NCI-H82 treated with DMSO at 0.1 percent for 48 hours (cell line): Measurements from ENCODE around the gene MAD2L1BP.
A peak's percentile ranks its signal among the peaks of the same experiment; 100 is the strongest.

Source experiments
- DNase-seq: peaks from one replicate; lab custom pipeline; 2025; ENCODE audit not compliant: unreplicated experiment; lab: John Stamatoyannopoulos, UW

MAD2L1BP gene

DNA sequence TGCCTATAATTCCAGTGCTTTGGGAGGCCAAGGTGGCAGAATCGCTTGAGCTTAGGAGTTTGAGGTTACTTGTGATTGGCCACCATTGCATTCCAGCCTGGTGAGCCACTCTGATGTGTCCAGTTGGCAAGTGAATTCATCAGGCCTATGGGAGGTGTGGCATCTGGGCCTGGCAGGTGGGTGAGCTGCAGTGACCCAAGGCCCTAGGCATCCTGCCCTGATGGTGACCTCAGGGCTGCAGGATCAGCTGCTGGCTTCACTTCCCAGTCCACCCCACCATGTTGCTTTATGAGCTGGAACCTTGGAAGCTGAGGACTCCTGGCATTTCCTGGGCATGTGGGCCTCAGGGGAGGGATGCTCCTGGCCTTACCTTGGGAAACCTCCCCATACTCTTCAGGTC lies 29.7 kb downstream of the MAD2L1BP start:
- DNase-seq, result no peak

DNA sequence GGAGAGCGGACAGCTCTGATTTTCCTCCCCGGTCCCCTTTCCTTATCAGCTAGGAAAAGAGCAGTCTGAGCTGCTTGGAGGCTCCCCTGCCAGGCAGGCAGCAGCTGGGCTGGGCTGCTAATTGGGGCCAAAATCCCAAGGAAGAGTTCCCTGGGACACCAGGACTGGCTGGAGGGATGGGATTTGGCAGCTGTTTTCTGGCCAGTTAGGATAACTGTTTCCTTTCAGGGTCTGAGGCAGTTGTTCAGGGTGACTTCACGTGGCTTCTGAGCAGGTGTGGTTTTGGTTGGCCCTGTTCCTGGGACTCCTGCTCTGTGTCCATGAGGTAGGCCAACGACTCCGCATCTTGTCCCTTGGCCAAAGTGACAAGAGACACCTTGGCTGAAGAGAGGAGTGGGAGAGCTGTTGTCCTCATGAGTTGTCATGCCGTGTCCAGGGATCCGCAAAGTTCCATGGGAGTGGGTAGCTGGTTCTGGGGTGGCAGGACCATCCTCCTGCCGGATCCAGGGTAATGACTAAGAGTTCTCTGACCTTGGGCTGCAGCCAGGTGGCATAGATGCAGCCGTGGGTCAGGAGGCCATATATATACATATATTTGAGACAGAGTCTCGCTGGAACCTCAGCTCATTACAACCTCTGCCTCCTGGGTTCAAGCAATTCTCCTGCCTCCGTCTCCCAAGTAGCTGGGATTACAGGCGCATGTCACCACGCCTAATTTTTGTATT lies 30.7 kb downstream of the MAD2L1BP start:
- no peak for DNase-seq

DNA sequence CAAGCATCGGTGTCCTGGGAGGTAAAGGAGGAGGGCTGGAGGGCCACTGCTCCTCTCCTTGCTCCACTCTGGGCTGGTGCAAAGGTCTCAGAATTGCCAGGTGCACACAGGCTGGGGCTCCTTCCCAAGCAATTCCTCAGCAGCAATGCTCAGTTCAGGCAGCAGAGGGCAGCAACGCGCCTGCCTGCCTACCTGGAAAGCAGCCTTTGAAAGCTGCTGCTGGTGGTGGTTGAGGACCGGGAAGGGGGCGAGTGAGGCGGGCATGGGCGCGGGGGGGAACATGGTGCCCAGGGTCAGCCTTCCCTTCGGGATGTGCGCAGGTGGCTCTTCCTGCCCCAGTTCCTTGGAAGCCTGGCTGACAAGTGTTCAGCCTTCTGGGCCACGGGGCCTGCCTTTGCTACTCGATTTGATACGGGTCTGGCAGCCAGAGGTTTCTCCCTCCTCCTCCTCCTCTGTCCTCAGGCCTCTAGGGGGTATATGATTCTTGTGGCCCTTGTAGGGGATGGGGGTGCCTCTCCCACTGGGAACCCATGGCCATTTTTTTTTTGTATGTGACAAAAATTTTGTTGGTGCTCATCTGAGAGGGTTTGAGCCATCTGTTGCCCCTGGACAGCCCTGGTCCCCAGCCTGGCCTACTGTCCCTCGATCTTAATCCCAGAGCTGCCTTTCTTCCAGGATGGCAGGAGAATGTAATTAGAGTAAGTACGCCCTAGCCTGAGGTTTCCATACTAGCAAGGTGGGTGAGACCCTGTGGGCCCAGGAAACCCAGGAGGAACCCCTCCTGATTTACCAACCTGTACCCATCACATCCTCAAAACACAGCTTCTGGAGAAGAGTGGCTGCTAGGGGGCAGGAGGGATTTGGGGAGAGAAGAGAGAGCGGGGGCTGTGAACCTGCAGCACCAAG lies 31.9 kb downstream of the MAD2L1BP start:
- DNase-seq, result peak; percentile 39

DNA sequence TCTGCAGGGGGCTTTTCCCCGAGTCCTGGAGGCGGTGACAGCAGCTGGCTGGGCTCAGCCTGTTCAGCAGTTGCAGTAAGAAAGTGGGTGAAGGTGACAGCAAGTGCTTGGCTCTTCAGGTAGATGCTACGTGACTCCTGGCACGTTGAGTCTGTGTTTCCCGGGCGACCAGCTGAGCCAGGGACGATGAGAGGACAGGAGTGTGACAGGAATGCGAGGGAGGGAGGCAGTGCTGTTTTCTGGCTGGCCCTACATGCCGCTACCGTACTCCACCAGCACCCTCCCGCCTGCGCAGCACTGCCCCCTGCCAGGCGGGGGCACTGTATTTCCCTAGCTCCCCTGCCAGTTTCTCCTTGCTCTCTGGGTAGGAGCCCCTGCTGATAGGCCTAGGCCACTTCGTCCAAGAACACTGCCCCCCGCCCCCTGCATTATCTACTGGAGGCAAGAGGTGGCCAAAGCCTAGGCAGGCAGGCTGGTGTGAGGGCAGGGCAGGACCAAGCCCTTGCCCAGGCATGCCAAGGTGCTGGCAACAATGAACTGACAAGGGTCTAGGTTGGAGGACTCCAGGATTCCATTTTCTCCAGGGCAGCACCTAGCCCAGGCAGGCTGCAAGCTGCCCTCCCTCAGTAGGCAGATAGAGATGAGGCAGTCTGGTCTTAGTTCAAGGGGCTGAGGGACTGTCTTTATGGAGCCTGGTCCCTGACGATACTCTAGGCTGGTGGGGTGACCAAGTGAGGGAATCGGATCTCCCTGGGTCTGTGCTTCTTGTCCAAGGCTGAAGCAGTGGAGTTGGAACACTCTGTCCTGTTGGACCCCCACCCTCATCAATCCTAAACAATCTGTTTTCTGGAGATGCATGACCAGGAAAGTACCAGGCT lies 32.8 kb downstream of the MAD2L1BP start:
- DNase-seq, result peak; percentile 57

DNA sequence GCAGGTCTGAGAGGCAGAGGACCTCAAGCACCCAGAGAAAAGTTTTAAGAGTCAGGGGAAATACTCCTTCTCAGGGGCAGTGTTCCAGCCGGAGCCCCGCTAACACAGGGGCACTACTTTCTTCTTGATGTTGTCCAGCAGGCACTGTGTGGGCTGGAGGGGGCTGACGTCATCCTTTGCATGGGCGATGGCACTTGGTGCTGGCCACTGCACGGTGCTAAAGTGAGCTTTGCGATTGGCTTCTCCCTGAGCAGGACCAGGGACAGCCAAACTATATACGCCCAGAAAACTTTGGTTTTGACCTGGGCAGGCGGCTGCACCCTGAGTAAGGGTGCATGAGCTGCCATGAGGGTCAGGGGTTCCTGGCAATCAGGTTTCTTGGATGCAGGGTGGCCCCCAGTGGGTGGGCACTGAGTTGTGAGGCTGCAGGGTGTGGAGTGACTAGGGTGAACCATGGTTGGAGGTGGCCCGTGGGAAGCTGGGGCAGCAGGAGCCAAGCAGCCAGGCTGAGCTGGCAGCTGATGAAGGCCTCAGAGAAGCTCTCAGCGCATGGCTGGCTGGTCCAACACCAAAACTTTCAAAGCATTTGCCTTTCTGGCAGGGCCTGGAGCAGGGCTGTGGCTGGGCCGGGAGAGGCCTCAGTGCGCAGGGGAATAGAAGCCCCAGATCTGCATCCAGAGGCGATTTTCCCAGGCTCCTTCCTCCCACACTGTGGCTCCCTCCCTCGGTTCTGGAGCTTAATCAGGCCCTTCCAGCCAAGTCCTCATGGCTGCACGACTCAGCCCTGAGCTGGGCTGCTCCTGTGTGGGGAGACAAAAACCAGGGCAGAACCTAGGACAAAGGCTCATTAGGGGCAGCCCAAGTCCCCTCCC lies 33.6 kb downstream of the MAD2L1BP start:
- no peak for DNase-seq

DNA sequence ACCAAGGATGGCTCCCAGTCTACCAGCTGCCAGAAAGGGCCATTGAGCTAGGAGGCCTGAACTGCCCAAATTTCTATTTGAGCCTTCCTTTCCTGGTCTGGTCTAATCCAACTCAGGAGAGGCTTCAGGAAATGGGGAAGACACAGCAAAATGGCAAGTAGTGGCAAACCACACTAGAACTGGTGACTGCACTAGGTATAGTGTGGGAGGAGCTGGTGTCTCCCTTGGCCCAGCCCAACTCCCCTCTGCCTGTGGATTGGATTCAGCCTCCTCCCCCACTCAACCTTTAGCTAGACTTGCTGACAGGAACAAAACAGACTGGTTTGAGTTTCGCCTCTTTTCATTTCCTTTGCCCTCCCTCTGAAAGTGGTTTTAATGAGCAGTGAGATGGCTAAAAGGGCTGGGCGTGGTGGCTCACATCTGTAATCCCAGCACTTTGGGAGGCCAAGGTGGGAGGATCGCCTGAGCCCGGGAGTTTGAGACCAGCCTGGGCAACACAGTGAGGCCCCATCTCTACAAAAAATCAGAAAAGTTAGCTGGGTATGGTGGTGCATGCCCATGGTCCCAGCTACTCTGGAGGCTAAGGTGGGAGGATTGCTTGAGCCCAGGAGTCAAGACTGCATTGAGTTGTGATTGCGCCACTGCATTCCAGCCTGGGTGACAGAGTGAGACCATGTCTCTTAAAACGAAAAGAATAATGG lies 34.4 kb downstream of the MAD2L1BP start:
- no peak for DNase-seq

DNA sequence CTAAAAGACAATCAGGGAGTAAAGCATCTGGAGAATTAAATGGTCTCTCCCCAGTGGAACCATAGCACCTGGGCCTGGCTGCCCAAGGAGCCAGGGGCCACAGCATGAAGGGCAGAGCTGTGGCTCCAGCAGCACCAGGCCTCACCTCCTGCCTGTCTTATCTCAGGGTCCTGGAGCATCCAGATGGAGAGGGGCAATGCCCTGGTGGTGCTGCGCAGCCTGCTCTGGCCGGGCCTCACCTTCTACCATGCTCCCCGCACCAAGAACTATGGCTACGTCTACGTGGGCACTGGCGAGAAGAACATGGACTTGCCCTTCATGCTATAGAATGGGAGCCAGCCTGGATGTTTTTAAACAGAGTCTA lies 35.0 kb downstream of the MAD2L1BP start:
- DNase-seq, result no peak

DNA sequence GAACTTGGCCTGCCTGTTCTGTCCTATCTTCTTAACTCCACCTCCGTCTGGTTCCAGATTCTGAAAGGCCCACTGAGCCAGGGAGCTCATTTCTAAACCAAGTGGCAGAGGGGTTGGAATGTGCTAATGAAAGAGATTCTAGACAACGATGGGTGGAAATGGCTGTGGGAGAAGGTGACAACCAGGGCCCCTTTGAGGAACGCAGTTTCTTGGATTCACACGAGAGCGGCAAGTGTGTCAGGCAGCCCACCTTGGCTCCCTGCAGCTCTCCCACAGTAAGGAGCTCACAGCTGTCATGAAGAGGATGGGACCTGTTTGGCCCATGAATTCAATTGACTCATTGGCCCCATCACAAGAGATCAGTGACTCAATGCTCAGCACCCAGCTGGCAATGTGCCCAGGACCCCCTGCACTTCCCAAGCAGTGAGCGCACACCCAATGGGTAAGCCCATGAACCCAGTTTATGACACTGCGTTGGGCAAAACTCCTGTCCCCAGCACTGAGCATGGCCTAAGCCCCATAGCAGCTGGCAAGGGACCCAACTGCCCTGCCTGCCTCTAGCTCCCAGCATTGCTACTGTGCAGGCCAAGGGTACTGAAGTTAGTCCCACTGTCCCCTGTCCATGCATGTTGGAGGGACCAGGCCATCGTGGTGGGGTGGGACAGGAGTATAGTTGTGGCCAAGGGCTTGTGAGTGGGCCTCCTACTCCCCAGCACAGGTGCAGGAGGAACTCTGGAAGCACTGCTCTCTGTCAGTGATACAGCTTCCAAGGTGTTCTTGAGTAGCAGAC lies 35.6 kb downstream of the MAD2L1BP start:
- DNase-seq, result no peak

DNA sequence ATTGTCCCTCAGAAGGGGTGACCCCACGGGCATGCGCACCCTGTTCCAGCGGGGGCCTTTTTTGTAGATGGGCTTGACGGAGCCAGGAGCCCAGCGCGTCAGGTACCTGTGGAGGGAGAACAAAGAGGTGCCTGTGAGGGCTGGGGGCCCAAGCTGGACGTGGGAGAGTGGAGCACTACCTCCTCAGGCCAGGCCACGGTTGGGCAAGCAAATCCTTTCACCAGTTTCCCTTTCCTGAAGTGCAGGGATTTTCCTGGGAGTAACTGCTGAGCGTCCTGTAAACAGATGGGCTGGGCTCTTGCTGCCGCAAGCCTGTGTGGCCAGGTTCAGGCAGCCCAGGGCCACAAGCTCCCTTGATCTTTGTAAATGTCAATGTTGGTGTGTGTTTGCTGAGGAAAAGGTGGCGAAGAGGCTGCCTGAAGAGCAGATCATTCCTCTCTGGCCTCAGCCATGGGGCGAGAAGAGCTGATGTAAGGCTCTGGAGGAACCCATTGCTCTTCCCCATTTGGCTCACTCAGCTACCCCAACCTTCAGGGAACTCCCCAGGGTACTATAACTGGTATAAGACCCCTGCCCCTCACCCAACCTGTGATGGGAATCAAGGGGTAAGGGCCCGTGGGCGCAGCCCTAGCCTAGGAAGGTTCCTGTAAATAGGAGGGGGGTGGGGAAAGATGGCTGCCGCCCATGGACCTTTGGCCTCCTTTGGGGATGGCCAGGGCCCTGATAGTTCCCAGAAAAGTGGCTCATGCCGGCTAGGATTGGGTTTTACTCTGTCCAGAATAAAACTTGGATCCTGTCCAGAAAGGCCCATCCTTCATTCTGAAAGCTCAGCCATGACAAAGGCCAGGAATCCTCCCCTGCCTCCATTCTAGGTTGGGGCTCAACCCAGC lies 36.4 kb downstream of the MAD2L1BP start:
- DNase-seq, result no peak

DNA sequence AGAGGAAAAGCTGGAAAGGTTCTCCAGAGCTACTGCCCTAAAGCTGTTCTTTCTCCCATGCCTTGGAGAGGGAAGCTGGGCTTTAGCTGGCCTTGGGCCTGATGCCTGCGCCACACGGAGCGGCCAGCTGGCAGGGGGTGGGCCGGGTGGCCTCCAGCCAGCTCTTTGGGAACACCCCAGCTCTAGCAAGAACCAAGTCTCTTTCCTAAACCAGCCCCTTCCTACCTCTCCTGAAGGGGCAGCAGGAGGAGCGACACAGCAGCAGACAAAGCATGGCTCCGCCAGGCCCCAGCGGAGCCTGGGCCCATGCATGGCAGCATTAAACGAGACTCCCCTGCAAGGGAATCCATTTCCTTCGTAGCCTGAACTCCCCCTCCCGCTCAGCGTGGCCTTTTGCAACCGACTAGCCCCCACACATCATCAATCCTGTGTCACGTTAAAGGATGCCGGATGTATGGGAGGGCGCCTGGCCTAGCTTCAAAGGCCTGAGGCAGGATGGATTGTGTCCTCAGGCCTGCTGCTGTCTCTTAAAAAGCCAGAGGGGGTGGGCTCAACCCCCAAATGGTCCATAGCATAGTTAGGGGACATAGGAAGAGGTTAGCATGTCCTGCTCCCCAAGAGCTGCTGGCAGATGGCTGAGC lies 37.9 kb downstream of the MAD2L1BP start:
- no peak for DNase-seq

DNA sequence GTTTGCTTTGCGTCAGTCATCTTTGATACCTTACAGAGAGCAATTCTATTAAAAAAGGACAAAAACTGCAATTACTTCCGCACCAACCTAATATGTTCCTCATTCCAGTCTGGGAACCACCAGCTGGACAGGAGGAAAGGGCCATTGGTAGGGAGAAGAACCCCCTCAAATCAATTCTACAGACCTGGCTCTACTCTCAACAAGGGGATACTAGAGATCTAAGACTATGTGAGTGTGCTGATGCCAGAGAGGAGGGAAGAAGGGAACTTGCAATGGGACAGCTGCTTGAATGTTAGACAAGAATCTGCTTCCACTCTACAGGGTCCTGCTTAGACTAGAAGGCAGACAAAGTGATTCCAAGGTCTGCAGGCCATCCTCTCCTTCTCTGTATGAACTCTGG lies 38.7 kb downstream of the MAD2L1BP start:
- no peak for DNase-seq

DNA sequence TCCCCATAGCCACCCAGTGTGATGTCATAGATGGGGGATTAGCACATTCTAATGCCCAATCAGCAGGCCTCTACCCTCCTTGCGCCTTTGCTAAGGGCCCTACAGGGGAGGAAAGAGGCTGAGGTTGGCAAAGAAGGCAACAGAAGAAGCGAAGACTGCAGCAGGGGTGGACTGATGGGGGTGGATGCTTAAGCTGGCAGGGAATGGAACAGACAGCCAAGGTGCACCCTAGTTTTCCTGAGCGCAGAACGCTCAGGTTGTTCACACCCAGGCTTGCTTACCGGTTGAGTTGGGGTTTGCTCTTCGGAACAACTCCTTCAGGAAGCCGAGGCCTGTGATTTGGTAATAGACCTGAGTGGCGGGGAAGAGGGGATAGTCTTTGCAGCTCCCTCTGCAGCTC lies 39.3 kb downstream of the MAD2L1BP start:
- no peak for DNase-seq

DNA sequence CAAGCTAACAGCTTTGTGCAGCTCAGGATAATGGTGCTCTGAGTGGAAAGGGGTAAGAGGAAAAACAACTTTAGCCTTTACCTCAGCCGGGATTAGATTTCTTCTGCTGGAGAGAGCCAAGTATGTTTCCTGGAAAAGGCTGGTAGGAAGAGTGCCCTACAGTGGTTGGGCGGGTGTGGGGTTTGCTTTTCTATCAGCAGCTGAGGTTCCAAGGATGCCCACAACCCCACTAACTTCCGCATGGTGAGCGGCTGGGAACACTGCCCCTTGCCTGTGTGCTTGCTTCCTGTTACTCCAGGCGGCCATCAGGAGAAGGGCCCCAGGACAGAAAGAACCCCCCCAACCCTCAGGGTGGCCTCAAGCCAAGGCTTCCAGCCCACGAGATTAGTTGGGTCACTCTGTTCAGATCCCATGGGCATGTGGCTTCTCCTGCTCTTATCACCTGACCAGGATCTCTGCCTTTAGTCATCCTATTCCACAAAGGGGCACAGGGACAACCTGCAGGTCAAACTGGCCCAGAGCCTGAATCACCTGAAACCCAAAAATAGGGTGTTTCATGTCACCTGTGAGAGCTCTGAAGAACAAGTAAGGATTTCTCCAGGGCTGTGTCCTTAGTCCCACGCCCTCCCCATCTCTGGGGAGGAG lies 41.4 kb downstream of the MAD2L1BP start:
- DNase-seq, result no peak

DNA sequence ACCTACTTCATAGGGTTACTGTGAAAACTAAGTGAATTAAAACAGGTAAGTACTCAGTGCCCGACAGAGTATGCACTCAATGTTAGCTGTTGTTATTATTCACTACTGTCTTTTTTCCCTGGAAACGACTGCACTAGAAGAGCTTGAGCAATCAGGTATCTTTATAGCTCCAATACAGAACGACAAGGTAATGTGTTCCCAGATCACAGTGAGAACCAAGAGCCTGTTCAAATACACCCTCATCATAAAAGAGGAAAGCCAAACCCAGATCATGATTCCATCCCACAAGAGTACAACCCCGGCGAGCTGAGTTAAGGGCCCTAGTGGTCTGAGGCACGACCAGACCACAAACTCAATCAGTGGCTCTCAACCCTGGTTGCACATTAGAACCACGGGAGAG lies 42.1 kb downstream of the MAD2L1BP start:
- no peak for DNase-seq

DNA sequence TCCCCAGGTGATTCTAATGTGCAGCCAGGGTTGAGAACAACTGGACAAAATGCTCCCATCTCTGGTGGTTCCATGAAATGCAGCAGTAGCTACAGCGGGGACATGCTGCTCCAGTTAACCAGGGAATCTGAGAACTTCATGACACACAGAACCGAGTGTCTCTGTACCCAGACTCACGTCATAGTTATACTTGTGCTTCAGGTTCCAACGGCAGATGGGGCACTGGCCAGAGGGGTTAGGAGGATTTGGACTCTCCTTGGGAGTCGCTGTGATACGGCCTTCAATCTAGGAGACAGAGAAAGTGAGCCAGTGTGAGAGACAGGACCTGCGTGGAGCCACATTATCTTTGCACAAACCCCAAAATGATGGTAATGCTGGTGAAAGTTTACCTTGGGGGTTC lies 42.7 kb downstream of the MAD2L1BP start:
- DNase-seq, result no peak

DNA sequence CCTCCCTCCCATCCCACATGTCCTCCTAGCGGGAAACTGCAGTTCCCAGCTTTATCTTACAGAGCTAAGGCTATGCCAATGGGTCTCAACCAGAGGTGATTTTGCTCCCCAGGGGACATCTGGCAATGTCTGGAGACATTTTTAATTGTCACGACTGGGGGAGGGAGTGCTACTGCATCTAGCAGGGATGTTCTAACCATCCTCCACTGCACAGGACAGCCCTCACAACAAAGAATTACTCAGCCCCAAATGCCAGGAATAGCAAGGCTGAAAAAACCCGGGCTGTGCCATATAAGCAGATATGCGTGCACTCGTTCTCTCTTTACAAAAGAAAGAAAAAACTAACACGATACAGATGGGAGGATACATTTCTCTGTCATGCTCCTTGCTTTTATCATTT lies 43.4 kb downstream of the MAD2L1BP start:
- no peak for DNase-seq
